ENCODE data around the gene TAP1. TPM values are rescaled to one million over a fixed set of nuclear protein-coding genes. Genes with fewer than 3 reads are reported as not detected.

TAP1 gene
- total RNA-seq, 1 donor from 2014 or later: 10.3 TPM

GRCh38 chr6:32816746-32817204 is 36.7 kb downstream of the TAP1 start, which contains the start of gene HLA-DOB:
HLA-DOB (minus strand) TSS chr6:32817002; CDS start chr6:32816951, 51 bp downstream.
- H3K36me3 Mint-ChIP-seq: no peaks in the 10 kb centered on the region
- peaks cover 2% of the 10 kb centered on the region for H3K4me1 Mint-ChIP-seq
- H3K4me3 Mint-ChIP-seq: no peak within 1 kb of the TSS
- TF ChIP-seq CTCF (IDR thresholded peaks at IDR 0.05; ENCODE audit: unreplicated experiment): no peak
- no peak for DNase-seq (ENCODE audit: low spot score in 2 of 2, unreplicated experiment in 2 of 2)
- peaks cover 4% of the 10 kb centered on the region for H3K9me3 Mint-ChIP-seq
- no peak within 1 kb of the TSS for H3K27ac Mint-ChIP-seq
- peaks cover 15% of the 10 kb centered on the region for H3K27me3 Mint-ChIP-seq (ENCODE audit: low read depth)

- peaks cover 2% of the 10 kb centered on the region for H3K4me1 Mint-ChIP-seq
- H3K9me3 Mint-ChIP-seq: peaks cover 4% of the 10 kb centered on the region
- H3K36me3 Mint-ChIP-seq: no peaks in the 10 kb centered on the region
- no peak overlapping the region for H3K27ac Mint-ChIP-seq
- no peak overlapping the region for H3K4me3 Mint-ChIP-seq
- no peak for TF ChIP-seq CTCF (IDR thresholded peaks at IDR 0.05; ENCODE audit: unreplicated experiment)
- no peak for DNase-seq (ENCODE audit: low spot score in 2 of 2, unreplicated experiment in 2 of 2)
- peaks cover 15% of the 10 kb centered on the region for H3K27me3 Mint-ChIP-seq (ENCODE audit: low read depth)
These were observed 37.5 kb downstream of the TAP1 start for GRCh38 chr6:32815996-32816395.

GRCh38 chr6:32815115-32815514 is 38.4 kb downstream of the TAP1 start:
- Mint-ChIP-seq H3K27me3 (ENCODE audit: low read depth) (peaks cover 20% of the 10 kb centered on the region), H3K36me3 (no peaks in the 10 kb centered on the region), H3K4me1 (peaks cover 2% of the 10 kb centered on the region), H3K27ac (no peak overlapping the region), H3K9me3 (peaks cover 4% of the 10 kb centered on the region), H3K4me3 (no peak overlapping the region)
- DNase-seq (ENCODE audit: low spot score in 2 of 2, unreplicated experiment in 2 of 2): no peak
- no peak for TF ChIP-seq CTCF (IDR thresholded peaks at IDR 0.05; ENCODE audit: unreplicated experiment)

- Mint-ChIP-seq H3K27me3 (ENCODE audit: low read depth) (peaks cover 21% of the 10 kb centered on the region), H3K9me3 (peaks cover 4% of the 10 kb centered on the region), H3K27ac (no peak overlapping the region), H3K4me1 (peaks cover 2% of the 10 kb centered on the region), H3K4me3 (no peak overlapping the region), H3K36me3 (no peaks in the 10 kb centered on the region)
- no peak for DNase-seq (ENCODE audit: low spot score in 2 of 2, unreplicated experiment in 2 of 2)
- TF ChIP-seq CTCF (IDR thresholded peaks at IDR 0.05; ENCODE audit: unreplicated experiment): no peak
These were observed 39.4 kb downstream of the TAP1 start for GRCh38 chr6:32814145-32814544.

- no peaks in the 10 kb centered on the region for H3K36me3 Mint-ChIP-seq
- H3K27ac Mint-ChIP-seq: no peak overlapping the region
- H3K9me3 Mint-ChIP-seq: no peaks in the 10 kb centered on the region
- DNase-seq (ENCODE audit: low spot score in 2 of 2, unreplicated experiment in 2 of 2): no peak
- no peak overlapping the region for H3K4me3 Mint-ChIP-seq
- no peak for TF ChIP-seq CTCF (IDR thresholded peaks at IDR 0.05; ENCODE audit: unreplicated experiment)
- no peaks in the 10 kb centered on the region for H3K4me1 Mint-ChIP-seq
- H3K27me3 Mint-ChIP-seq (ENCODE audit: low read depth): peaks cover 49% of the 10 kb centered on the region
These were observed 44.3 kb downstream of the TAP1 start for GRCh38 chr6:32809171-32809570.

Measured in mesothelial cell of epicardium (in vitro differentiated cells).